SU-DHL-6 (cell line): ENCODE measurements around the gene RBMS3.

Experiments
- H2AFZ ChIP-seq: fragments of 200-600 bp; sonication (generic); 2 replicates; pipeline ENCODE4 v1.6.1; 2014; ENCODE audit warnings: low read depth, mild to moderate bottlenecking, moderate library complexity, mixed read lengths, antibody characterized with exemption, low read length; ENCODE audit not compliant: severe bottlenecking
- H3F3A ChIP-seq: fragments of 200-600 bp; shearing (Covaris generic); 2 replicates; pipeline ENCODE4 v1.6.0; 2016; ENCODE audit warnings: antibody characterized with exemption, mild to moderate bottlenecking; ENCODE audit not compliant: insufficient read depth
- H3K27ac ChIP-seq: fragments of 200-600 bp; sonication (generic); 2 replicates; pipeline ENCODE4 v1.5.1; 2016; ENCODE audit warnings: low read depth, mild to moderate bottlenecking, low read length, moderate library complexity, mixed read lengths
- H3K27me3 ChIP-seq: fragments of 200-600 bp; sonication (generic), shearing (Covaris generic); 2 replicates; pipeline ENCODE4 v1.6.0; 2014; ENCODE audit warnings: mild to moderate bottlenecking, low read length
- H3K36me3 ChIP-seq: fragments of 200-600 bp; sonication (generic); 2 replicates; pipeline ENCODE4 v1.6.1; 2014; ENCODE audit warnings: mild to moderate bottlenecking, low read length, mixed read lengths
- H3K4me2 ChIP-seq: fragments of 300-600, 200-600 bp; shearing (Covaris generic), sonication (generic); 2 replicates; pipeline ENCODE4 v1.6.0; 2014; ENCODE audit warnings: low read length, low read depth, mild to moderate bottlenecking; ENCODE audit not compliant: poor library complexity, severe bottlenecking
- H3K4me3 ChIP-seq: fragments of 200-600 bp; sonication (generic); 2 replicates; pipeline ENCODE4 v1.5.1; 2014; ENCODE audit warnings: antibody characterized with exemption, low read length, mild to moderate bottlenecking, mixed read lengths; ENCODE audit not compliant: insufficient read depth, poor library complexity, severe bottlenecking
- H3K79me2 ChIP-seq: fragments of 200-600 bp; sonication (generic); 2 replicates; pipeline ENCODE4 v1.6.1; 2014; ENCODE audit warnings: mild to moderate bottlenecking, low read length, moderate library complexity; ENCODE audit not compliant: insufficient read depth
- H3K9ac ChIP-seq: fragments of 200-600 bp; sonication (generic); 2 replicates; pipeline ENCODE4 v1.7.0; 2014; ENCODE audit warnings: mild to moderate bottlenecking, low read length
- H3K9me2 ChIP-seq: fragments of 200-600 bp; sonication (generic); replicated peaks from 2 replicates; pipeline ENCODE4 v1.6.1; 2014; ENCODE audit warnings: low read length; ENCODE audit not compliant: insufficient read depth
- H3K9me3 ChIP-seq: fragments of 200-600 bp; sonication (generic); 2 replicates; pipeline ENCODE4 v1.6.1; 2014; ENCODE audit warnings: low read length, mixed read lengths; ENCODE audit not compliant: insufficient read depth
- H4K20me1 ChIP-seq: fragments of 200-600 bp; sonication (generic); 2 replicates; pipeline ENCODE4 v1.6.1; 2014; ENCODE audit warnings: low read depth, mild to moderate bottlenecking, antibody characterized with exemption, low read length, moderate library complexity, mixed read lengths
- EZH2phosphoT487 ChIP-seq: fragments of 200-600 bp; sonication (generic), shearing (Covaris generic); conservative IDR thresholded peaks from 2 replicates; pipeline ENCODE4 v1.6.1; 2018; ENCODE audit warnings: mild to moderate bottlenecking, antibody characterized with exemption, low read length, moderate library complexity, mixed read lengths
- TF ChIP-seq, protein P1 (sequence below): fragments of 200-600 bp; sonication (generic); IDR thresholded peaks from one replicate; pipeline ENCODE4 v1.5.1; 2017; ENCODE audit warnings: antibody characterized with exemption, mild to moderate bottlenecking, low read length, moderate library complexity; ENCODE audit not compliant: insufficient read depth, poor library complexity, severe bottlenecking

The RBMS3 gene

DNA sequence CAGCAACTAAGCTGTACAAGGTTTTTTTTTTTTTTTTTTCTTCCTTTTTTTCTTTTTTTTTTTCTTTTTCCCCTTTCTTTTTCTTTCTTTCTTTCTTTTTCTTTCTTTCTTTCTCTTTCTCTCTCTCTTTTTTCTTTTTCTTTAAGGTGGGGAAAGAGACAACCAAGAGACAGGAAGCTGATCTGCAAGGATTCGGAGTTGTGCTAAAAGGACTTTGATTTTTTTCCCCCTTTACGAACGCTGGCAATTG is 148 bp downstream of the RBMS3 start:
- Histone ChIP-seq H2AFZ (peak overlapping the region; percentile 28), H3K4me3 (peak overlapping the region; percentile 55), H3K27ac (no peak overlapping the region), H3K36me3 (no peaks in the 10 kb centered on the region), H3K9ac (peak overlapping the region; percentile 48), H3K27me3 (no peaks in the 10 kb centered on the region), H3K9me3 (no peaks in the 10 kb centered on the region), H3K9me2 (no peaks in the 10 kb centered on the region), H3K79me2 (no peaks in the 10 kb centered on the region), H4K20me1 (no peaks in the 10 kb centered on the region), H3F3A (no peaks in the 10 kb centered on the region), H3K4me2 (peak overlapping the region; percentile 73)
- TF ChIP-seq, protein P1, sequence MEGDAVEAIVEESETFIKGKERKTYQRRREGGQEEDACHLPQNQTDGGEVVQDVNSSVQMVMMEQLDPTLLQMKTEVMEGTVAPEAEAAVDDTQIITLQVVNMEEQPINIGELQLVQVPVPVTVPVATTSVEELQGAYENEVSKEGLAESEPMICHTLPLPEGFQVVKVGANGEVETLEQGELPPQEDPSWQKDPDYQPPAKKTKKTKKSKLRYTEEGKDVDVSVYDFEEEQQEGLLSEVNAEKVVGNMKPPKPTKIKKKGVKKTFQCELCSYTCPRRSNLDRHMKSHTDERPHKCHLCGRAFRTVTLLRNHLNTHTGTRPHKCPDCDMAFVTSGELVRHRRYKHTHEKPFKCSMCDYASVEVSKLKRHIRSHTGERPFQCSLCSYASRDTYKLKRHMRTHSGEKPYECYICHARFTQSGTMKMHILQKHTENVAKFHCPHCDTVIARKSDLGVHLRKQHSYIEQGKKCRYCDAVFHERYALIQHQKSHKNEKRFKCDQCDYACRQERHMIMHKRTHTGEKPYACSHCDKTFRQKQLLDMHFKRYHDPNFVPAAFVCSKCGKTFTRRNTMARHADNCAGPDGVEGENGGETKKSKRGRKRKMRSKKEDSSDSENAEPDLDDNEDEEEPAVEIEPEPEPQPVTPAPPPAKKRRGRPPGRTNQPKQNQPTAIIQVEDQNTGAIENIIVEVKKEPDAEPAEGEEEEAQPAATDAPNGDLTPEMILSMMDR, result no peak
- no peak for TF ChIP-seq EZH2phosphoT487

DNA sequence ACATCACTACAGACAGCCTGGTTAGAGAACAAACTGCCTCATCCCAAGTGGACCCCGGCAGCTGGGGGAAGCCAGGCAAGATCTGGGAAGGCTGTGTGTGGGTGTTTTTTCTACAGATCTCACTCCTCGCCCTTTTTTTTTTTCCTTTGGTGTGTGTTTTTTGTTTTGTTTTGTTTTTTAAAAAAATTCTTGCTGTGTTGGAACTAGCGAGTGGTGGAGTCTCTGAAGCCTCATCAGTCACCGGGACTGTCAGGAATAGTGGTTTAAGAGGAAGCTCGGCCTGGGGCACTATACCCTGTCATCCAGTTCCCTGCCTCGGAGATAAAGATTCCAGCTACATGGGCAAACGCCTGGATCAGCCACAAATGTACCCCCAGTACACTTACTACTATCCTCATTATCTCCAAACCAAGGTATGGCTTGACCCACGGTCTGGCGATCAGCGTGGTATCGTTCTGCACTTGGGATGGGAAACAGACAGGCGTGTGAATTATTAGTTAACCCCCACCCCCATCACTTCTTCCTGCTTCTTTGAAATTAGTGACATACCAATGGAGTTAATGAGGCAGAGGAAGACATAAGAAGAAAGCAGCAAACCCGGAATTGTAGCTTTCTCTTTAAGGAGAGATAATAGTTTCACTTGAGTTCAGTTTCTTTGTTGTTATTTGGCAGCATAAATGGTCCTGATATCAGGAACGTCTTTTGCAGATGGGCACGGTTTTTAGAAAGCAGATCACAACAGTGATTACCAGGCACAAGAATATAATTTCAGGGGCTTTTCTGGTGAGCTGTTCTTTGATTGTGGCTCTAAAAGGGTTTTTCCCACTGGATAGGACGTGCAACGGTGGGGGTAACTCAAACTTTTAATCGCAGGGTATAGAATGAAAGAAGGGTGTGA is 722 bp downstream of the RBMS3 start:
- Histone ChIP-seq H3K36me3 (no peaks in the 10 kb centered on the region), H3K27me3 (no peaks in the 10 kb centered on the region), H4K20me1 (no peaks in the 10 kb centered on the region), H2AFZ (peak overlapping the region; percentile 28), H3F3A (no peaks in the 10 kb centered on the region), H3K79me2 (no peaks in the 10 kb centered on the region), H3K27ac (no peak overlapping the region), H3K9ac (peak overlapping the region; percentile 48), H3K9me3 (no peaks in the 10 kb centered on the region), H3K4me2 (peak overlapping the region; percentile 73), H3K4me3 (peak overlapping the region; percentile 55), H3K9me2 (no peaks in the 10 kb centered on the region)
- TF ChIP-seq, protein P1, result no peak
- no peak for TF ChIP-seq EZH2phosphoT487

DNA sequence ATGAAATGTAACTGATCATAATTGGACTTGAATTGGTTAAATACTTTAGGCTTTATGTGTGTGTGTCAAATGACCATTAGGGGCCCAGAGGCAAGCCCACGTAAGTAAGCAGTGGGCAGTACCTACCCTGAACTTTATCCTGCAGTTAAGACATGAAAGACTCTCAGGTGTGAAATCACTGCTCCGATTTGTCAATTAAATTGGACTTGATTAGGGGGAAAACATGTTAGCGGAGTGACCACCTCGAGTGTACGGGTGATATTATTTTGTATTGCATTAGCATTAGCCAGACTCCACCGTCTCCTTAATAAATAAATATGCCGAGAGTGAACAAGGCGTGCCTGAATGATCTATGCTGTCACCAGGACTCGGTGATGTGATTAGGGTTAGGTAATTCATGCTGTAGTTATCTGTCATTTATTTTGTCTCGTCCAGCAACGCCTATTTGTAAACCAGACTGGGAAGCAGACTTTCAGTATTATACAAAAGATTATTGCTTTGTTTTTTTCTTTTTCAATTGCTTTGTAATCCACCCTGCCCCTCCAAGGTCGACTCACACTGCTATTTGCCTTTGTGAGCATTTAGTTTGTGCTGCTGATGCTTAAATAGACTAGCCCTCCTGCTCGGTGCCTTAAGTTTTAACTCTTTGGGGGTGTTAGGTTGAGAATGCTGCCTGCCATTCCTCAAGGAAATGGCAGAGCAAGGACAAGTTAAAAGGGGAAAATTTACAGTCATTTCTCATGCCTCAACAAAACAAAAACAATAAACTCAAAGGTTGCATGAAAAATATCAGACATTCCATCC is 1.8 kb downstream of the RBMS3 start:
- H3K9me3 ChIP-seq, result no peaks in the 10 kb centered on the region
- TF ChIP-seq EZH2phosphoT487, result no peak
- H4K20me1 ChIP-seq, result no peaks in the 10 kb centered on the region
- no peaks in the 10 kb centered on the region for H3K36me3 ChIP-seq
- H3K9ac ChIP-seq, result peak overlapping the region; percentile 48
- peak overlapping the region; percentile 55 for H3K4me3 ChIP-seq
- H3K27me3 ChIP-seq, result no peaks in the 10 kb centered on the region
- H3K4me2 ChIP-seq, result peak overlapping the region; percentile 73
- H3K79me2 ChIP-seq, result no peaks in the 10 kb centered on the region
- H3K27ac ChIP-seq, result no peak overlapping the region
- H3K9me2 ChIP-seq, result no peaks in the 10 kb centered on the region
- H2AFZ ChIP-seq, result peak overlapping the region; percentile 28
- H3F3A ChIP-seq, result no peaks in the 10 kb centered on the region
